HG02798 (cell line): ENCODE measurements around the gene INSRR.

ENCODE experiments used
- ATAC-seq: cut with Tn5 transposase; IDR thresholded peaks from one replicate; pipeline ENCODE4 v1.9.1; 2021; ENCODE audit warnings: mild to moderate bottlenecking; ENCODE audit not compliant: unreplicated experiment, poor library complexity

The INSRR gene

GRCh38 chr1:156858959-156859522, at the start of gene INSRR:
TSS of gene INSRR (minus strand) at chr1:156859117. CDS start at chr1:156858621, 496 bp downstream.
- ATAC-seq: no peak

GRCh38 chr1:156908541-156908940, 49.6 kb upstream of the INSRR start:
- no peak for ATAC-seq

- no peak for ATAC-seq
Measured at GRCh38 chr1:156906206-156906906, 47.4 kb upstream of the INSRR start.

- no peak for ATAC-seq
Measured at GRCh38 chr1:156905651-156906050, 46.7 kb upstream of the INSRR start.

- ATAC-seq: no peak
Measured at GRCh38 chr1:156905176-156905575, 46.3 kb upstream of the INSRR start.

GRCh38 chr1:156904187-156904959, 45.5 kb upstream of the INSRR start:
- ATAC-seq: no peak

GRCh38 chr1:156903328-156904091, 44.6 kb upstream of the INSRR start:
- no peak for ATAC-seq

GRCh38 chr1:156901966-156902915, 43.3 kb upstream of the INSRR start:
- no peak for ATAC-seq

GRCh38 chr1:156901590-156901900, 42.6 kb upstream of the INSRR start:
- ATAC-seq: no peak

- ATAC-seq: no peak
Measured at GRCh38 chr1:156900896-156901589, 42.1 kb upstream of the INSRR start.

GRCh38 chr1:156899956-156900718, 41.2 kb upstream of the INSRR start:
- ATAC-seq: no peak

- ATAC-seq: no peak
Measured at GRCh38 chr1:156898971-156899664, 40.2 kb upstream of the INSRR start.

- no peak for ATAC-seq
Measured at GRCh38 chr1:156898161-156898566, 39.2 kb upstream of the INSRR start.

GRCh38 chr1:156897078-156897825, 38.3 kb upstream of the INSRR start:
- no peak for ATAC-seq

- ATAC-seq: no peak
Measured at GRCh38 chr1:156896490-156897033, 37.6 kb upstream of the INSRR start.

- no peak for ATAC-seq
Measured at GRCh38 chr1:156895927-156896326, 37.0 kb upstream of the INSRR start.

GRCh38 chr1:156895455-156895812, 36.5 kb upstream of the INSRR start:
- no peak for ATAC-seq
